GM21619 (cell line): ENCODE measurements around the gene SLC38A6.
A peak's percentile ranks its signal among the peaks of the same experiment; 100 is the strongest.

ENCODE experiments used
- ATAC-seq: cut with Tn5 transposase; IDR thresholded peaks from one replicate; pipeline ENCODE4 v1.9.1; 2021; ENCODE audit not compliant: unreplicated experiment

The SLC38A6 gene

DNA sequence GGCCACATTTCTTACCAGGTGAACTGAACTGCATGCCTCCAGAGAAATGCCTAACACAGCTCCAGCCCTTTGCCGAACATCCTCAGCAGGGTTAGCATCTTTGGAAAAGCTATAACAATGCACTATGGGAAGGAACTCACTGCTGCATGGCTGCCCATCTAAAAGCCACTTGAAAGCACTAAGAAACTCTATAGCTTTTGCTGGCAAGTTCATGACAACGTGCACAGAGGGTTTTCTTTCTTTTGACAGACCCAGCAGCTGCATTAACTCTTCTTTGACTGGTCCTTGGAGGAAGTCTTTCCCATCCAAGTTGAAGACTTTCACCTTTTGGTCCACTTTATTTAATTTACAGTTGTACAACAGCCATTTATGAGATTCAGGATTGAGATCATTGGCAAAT is 5.5 kb upstream of the SLC38A6 start:
- ATAC-seq, result no peak

DNA sequence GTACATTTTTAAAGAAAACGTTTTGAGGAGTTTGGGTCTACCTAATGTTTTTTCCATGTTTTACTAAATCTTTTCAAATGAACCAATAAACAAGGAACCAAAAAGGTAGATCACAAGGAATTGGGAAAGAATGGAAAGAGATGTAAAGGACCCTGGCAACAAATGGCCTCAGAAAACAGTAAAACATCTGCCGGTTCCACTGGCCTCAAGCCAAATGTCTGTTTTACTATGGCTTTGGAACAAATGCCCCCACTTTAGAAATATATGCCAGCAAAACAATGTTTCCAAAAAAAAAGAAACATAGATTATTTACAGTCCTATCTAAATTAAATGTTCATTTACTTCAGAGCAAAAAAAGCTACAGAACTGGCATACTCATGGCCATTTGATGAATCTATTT is 3.2 kb upstream of the SLC38A6 start:
- ATAC-seq, result no peak

DNA sequence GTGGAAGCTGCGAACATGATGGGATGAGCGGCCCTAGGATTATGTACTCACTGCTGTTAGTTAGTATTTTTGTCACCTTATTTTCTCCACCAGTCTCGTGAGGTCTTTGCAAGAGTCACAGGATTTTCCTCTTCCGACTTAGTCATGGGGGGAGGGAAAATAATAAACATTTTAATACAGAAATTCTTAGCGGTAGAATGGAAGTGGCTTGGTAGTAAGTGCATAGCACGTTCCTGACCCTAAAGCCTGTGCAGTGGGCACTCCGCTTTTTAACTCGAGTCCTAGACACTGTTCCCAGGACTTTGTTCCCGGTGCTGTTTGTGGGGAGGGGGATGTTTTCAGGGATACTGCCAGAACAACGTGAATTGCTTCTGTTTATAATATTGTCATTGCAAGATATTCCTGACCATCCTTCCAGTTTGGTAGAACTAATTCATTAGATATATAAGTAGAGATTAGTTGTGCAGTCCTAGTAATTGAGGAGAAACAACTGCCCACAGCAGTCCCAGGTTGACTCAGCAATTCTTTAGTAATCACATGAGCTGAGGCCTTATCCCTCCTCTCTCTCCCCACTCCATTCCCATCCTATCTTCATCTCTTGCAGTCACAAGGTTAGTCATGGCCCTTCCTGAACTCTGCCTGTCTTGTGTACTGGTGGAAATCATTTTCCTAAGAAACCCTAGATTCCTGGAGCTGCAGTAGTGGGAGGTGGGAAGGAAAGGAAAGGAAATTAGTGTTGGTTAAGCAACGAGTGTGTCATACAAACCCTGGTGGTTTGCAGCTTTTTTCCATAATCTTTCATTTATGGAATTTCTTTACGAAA is 799 bp downstream of the SLC38A6 start:
- ATAC-seq, result no peak

DNA sequence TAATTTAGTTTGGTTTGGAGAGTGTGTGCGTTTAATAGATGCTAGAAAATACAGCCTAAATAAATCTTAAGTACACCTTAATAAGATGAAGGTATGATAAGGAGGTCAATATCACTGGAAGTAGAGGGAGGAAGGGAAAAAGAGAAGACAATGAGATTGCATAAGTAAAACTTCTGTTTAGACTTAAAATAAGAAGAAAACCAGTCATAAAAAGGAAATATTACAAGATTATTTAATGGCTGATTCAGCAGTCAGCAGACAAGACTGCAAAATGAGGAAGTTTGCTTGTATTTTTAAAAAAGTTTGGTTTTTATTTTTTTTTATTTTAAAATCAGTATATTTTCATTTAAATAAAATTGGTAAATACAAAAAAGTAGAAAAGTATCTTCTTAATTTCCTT is 3.2 kb downstream of the SLC38A6 start:
- no peak for ATAC-seq

DNA sequence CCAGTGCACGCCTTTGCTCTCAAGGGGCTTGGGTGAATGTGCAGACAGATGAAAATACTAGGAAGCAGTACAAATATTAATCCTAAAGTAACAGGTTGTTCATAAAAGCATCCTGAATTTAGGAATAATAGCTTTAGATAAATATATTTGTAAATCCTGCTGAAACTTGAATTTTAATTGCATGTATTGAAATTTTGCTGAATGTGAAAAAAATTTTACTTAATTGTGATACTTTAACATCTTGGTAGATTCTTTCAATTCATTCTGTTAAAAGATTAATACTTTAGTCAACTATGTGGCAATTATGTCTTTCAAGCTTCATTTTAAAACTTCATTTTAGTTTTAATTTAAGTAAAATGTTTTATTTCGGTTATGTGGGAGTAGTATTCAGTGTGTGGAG is 5.5 kb downstream of the SLC38A6 start:
- no peak for ATAC-seq

DNA sequence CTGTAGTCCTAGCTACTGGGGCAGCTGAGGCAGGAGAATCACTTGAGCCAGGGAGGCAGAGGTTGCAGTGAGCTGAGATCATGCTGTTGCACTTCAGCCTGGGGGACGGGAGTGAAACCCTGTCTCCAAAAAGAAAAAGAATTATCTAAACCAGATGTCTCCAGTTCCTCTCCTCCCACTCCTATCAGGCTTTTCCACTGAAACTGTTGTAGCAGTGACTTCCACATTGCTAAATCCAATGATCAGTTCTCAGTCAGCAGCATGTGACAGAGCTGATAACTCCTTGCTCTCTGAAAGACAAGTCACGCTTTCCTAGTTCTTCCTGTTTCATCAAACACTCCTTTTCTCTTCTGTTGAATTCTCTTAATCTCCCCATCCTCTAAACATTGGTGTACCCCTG is 8.6 kb downstream of the SLC38A6 start:
- ATAC-seq, result no peak

DNA sequence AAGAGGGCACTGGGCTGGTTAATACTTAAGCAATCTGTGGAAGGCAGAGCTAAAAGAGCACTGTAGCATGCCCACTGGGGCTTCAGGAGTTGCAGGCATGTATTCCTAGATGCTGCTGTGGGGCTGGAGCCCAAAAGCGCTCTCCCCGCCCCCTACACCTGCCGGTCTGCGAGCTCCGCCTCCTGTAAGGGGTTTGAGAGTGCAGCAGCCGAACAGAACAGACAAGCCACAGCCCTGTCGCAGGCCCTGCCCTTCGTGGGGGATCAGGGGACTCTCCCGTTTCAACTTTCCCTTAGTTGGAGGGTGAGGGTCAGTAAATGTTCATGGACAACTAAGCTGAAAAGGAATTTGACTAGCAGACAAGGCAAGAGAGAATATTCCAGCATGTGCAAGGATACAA is 17.6 kb downstream of the SLC38A6 start:
- ATAC-seq, result no peak

DNA sequence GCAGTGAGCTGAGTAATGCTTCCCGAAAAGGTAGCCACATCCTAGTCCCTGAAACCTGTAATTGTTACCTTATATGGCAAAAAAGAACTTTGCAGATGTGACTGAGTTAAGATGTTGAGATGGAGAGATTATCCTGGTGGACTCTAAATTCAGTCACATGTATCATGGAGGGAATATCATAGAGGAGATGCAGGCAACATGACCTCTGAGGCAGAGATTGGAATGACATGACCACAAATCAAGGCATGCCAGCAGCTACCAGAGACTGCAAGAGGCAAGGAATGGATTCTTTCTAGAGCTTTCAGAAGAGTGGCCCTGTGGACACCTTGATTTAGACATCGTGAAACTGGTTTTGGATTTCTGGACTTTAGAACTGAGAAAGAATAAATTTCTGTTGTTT is 18.5 kb downstream of the SLC38A6 start:
- no peak for ATAC-seq

DNA sequence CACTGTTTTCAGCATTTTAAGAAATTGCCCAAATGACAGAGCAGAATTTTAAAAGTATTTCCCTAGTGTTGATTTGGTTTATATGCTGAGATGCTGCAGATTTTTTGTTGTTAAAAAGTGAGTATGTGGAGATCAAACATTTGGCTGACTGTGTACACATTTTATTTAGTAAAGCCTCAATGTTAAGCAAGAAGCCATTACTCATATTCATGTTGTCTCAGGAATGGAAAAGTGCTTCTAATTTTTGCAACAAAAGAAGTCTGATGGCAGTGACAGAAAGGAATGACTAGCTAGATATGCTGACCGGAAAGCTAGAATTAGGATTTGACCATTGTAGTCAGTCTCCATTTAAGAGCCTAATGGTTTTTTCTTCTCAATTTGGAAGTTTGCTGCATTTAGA is 22.5 kb downstream of the SLC38A6 start:
- no peak for ATAC-seq

DNA sequence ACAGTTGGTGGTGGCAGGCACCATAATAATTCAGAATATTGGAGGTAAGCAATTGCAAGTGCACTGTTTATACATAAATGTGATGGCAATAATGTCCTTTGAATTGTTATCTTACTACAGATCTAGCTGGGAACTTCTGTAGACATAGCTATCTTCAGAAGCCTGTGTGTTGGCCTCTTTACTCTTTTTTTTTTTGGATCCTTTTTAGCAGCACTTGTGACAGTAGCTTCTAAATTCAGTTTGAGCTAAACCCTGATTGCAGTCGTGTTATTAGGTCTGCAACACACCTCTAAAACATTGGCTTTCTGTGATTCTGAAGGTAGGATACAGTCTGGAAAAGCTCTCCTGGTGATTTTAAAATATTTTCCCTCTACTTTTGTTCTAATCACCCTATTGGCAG is 38.5 kb downstream of the SLC38A6 start:
- ATAC-seq, result no peak

DNA sequence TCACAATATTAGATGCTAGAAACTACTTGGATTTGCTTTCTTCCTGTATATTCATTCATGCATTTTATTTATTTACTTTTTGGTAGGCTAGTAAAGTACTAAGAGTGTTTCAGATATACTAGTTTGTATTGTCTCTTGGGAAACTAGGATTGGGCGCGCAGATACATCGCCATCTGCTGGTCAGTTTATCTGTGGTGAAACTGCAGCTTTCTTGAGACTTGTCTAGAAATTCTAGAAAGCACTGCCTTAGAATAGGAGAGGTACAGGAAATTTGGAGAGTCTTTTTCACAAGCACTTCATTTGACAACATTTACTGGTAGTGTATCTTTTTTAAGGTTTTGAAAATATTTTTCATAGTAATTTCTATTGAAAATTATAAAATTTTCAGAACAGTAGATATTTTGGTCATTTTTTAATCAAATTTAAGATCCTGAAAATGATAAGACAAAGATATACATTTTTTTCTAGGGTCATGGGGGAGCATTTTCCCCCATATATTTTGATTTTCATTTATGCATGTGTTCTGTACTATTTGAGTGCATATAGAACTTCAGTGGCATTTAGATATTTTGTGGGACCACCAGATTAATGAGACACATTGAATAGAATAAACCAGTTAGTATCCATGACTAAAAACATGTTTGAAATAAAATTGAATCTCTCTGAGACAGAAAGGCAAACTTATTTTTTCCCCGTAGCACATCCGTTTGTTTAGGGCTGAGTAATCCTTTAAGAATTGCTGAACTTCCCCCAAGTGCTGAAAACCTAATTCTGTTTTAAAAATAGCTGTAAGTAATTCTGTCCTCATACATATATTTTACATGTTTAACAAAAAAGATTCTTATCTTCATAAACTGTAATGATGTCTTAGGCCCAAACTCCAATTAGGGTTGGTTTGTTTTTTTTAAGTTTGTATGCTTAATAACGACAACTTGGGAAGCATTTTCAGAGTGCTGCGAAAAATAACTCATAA is 44.5 kb downstream of the SLC38A6 start:
- no peak for ATAC-seq

DNA sequence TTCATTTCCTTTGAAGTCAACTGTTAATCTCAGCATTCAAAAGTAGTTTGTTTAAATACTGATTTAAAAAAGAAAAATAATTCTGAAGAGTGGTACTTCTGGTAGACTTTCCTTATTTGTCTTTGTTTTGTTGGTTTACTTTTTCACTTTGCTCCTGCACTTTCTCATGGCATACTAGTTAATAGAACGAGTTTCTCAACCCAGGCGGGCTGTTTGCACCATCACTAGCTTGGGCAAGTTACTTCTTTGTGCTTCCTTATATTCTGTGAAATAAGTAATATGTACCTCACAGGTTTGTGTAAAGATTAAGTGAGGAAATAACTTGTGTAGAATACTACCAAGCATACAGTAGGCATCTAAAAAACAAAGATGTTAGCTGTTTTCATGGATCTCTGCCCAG is 45.5 kb downstream of the SLC38A6 start:
- ATAC-seq, result no peak

DNA sequence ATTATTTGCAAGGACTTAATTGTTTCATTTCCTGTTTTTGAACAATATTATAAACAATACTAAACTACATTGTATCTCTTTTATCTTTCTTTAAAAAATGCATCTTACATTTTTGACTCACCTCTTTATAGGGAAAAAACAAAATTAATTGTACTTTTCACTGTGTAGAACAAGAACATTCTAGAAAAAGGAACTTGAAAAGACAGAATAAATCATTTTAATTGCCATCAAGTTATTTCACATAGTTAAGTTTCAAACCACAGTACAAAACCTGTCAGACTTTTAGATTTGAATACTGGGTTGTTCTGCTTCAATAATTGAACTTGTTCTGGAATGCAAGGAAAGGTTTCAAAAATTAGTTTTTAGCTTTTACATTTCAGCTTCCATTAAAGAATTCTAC is 50.0 kb downstream of the SLC38A6 start:
- ATAC-seq, result no peak

DNA sequence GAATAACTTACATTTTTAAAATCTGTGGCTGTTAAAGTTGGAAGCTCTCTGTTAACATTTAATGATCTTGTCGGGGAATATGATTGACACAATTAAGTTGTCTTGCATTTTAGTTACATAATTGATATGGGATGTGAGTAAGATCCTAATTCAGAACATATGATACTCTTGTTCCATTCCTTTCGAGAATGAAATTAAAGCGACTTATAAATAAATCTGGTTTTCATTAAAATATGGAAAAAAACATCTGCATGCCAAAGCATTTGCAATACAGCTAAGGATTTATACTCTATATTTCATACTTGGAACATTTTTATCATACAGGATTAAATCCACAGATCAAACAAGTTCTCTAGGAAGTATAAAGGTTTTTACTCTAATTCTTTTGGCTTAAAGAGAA is 52.0 kb downstream of the SLC38A6 start:
- no peak for ATAC-seq

DNA sequence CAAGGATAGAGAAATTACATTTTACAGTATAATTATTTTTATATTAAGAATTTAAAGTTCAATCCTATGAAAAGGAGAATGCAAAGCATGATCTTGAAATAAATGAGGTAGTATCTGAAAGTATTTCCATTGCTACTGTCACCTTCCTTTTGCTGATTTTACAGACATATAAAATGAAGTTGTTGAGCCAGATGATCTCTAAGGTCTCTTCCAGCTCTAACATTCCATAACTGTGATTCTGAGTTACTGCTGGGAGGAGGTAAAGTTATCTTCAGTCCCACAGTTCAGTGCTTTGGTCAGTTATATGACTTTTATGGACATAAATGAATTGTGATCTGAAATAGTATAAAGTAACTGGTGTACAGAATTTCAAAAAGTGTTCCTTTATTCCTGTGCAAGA is 52.8 kb downstream of the SLC38A6 start:
- ATAC-seq, result no peak

DNA sequence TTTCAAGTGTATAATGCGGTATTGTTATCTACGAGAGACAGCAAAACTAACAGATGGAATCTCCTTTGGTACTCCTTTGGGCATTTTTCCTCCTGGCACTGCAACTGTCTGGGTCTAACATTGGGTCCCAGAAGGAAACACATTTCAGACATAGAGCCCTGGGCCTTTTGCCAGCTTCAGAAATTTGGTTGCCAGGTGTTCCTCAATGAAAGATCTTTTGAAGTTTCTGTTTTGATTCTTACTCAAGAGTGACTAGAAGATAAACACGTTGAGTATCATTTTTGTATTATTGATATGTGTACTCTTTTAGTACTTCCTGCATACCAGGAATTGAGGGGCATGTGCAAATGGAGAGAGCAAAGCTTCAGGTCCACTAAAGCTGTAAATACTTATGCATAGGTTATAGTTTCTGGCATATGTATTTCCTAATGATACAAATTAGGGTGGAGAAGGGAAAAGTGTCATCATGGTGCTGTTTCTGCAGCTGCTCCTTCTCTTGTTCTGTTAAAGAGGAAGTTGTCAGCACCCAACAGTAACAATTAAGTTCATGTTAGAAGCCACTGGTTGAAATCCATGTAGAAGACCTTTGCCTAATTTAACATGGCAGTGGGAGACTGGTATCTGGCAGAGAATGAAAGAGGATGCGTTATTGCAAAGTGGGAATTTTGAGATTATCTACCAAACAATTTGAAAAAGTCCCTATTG is 53.5 kb downstream of the SLC38A6 start:
- ATAC-seq, result peak; percentile 92

DNA sequence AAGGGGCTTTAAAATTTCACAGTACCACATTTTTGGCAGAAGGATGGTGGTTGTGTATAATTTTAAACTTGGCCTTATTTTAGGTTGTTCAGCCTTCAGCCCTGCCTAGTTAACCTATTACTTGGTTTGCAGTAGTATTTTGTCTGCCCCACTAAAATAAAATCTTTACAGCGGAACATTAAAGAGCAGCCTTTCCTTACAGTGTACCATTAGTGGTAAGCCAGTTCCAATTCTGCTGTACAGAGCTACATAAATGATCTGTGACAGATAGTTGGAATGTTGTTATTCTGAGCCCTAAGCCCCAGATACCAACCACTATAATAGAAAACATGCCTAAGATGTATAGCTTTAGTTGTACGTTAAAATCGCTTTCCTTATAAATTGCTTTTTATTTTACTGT is 56.2 kb downstream of the SLC38A6 start:
- ATAC-seq, result no peak

DNA sequence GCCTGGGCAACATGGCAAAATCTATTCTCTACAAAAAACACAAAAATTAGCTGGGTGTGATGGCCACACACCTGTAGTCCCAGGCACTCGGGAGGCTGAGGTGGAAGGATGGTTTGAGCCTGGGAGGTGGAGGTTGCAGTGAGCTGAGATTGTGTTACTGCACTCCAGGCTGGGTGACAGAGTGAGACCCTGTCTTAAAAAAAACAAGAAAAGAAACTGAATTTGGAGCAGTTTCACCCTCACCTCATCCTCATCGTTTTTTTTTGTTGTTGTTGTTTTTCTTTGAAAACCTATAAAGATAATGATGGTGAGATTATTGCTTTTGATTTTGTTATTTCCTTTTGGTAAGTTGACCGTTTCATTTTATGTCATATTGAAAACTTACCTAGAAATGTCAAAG is 60.7 kb downstream of the SLC38A6 start:
- no peak for ATAC-seq

DNA sequence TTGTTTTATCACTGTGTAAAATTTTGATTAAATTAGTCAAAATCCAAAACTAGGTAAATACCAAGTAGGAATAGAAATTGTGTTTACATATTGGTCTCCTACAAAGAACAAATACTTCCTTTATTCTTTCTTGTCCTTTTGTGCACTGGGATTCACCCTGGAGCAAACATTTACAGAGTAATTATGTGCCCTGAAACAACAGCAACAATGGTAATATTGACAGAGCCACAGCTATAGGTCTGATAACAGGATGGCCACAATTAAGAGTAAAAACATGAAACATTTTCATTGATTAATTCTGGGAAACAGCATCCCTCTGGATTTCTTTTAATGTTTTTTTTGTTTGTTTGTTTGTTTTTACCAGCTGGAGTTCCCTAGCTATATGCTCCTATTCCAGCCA is 61.2 kb downstream of the SLC38A6 start:
- ATAC-seq, result no peak

DNA sequence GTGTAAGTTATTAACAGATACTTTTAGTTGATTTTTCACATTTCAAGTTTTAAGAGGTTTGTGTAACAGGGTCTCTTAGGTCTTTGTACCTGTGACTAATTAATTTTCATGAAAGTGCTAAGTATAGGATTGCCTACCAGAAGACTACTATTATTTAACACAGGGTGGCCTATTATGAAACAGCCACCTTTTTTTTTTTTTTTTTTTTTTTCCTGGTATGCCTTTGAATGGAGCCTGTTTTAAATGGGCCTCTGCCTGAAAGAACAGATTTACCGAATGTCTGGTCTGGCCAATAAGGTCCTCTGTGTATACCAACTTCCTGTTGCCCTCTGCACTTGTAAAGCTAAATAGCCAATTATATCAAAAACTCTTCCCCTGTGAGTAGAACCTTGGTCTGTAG is 62.5 kb downstream of the SLC38A6 start:
- no peak for ATAC-seq

DNA sequence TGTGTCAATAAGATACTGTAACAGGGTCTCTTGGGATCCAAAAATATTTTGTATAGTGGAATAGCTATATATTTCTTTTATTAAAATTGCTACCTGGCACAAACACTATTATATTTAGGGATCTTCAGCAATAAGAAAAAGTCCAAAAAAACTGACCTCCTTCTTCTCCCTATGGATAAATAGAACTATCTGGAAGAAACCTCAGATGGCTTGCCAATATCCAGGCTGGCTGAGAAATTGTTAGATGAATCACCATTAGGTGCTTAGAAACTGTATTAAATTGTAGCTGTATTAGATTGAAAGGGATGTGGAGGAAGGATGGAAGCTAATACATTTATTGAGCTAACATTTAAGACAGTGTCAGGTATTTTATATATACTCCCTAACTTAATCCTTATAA is 66.0 kb downstream of the SLC38A6 start:
- ATAC-seq, result no peak

DNA sequence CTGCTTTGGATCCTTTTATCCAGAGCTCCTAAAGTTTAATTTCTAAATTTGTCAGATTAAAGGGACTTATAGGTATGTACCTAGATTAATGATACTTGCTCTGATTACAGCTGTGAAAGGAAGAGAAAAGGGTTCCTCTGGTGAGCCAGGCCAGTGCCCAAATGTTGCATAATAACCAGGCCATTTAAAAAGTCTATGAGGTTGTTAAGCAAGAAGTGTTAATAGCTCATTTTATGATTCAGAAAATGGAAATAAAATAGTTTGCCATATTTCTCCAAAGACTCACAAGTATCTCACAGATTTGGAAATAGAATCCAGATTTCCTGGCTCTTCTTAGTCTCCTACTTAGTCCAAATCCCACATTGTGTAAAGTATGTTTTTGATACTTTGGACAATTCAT is 67.6 kb downstream of the SLC38A6 start:
- ATAC-seq, result no peak
